ENCODE results near the gene GPLD1. TPM values are rescaled to one million over a fixed set of nuclear protein-coding genes. Genes with fewer than 3 reads are reported as not detected.
"Not testable (repeated sequence)": the region's sequence is repeated elsewhere in the genome, so short reads cannot be mapped to it uniquely, and the experiment has no call there.

The GPLD1 gene
- total RNA-seq, 2 experiments from 2014 or later, result 0.52 to 0.74 TPM

GRCh38 chr6:24428615-24429014, 60.8 kb downstream of the GPLD1 start:
- Mint-ChIP-seq H3K27me3 (ENCODE audit: low read depth) (no peaks in the 10 kb centered on the region), H3K27ac (no peak overlapping the region), H3K4me1 (ENCODE audit: low read depth) (no peaks in the 10 kb centered on the region), H3K36me3 (ENCODE audit: low read depth) (peaks cover 2% of the 10 kb centered on the region), H3K4me3 (no peak overlapping the region), H3K9me3 (no peaks in the 10 kb centered on the region)
- intact Hi-C loops (cut with micrococcal nuclease), result no loop called here
- DNase-seq, result no peak
- CTCF ChIA-PET, result interaction anchor here (2.5 to 3.8 kb wide), 2 partner anchors 12 to 94 kb away, joined by 10 to 21 read pairs; no protein-coding TSS in a partner anchor

- DNase-seq, result no peak
- no peaks in the 10 kb centered on the region for H3K27me3 Mint-ChIP-seq (ENCODE audit: low read depth)
- H3K36me3 Mint-ChIP-seq (ENCODE audit: low read depth), result peaks cover 2% of the 10 kb centered on the region
- intact Hi-C loops (cut with micrococcal nuclease), result no loop called here
- CTCF ChIA-PET, result interaction anchor here (0.6 kb wide), 1 partner anchor 11 kb away, joined by 3 read pairs; no protein-coding TSS in a partner anchor
- no peaks in the 10 kb centered on the region for H3K4me1 Mint-ChIP-seq (ENCODE audit: low read depth)
- H3K27ac Mint-ChIP-seq, result no peak overlapping the region
- H3K9me3 Mint-ChIP-seq, result no peaks in the 10 kb centered on the region
- no peak overlapping the region for H3K4me3 Mint-ChIP-seq
Measured at GRCh38 chr6:24426729-24427446, 62.5 kb downstream of the GPLD1 start.

- intact Hi-C loops (cut with micrococcal nuclease), result no loop called here
- no peak for DNase-seq
- Mint-ChIP-seq H3K4me3 (no peak overlapping the region), H3K4me1 (ENCODE audit: low read depth) (no peaks in the 10 kb centered on the region), H3K36me3 (ENCODE audit: low read depth) (peaks cover 8% of the 10 kb centered on the region), H3K27ac (no peak overlapping the region), H3K27me3 (ENCODE audit: low read depth) (no peaks in the 10 kb centered on the region), H3K9me3 (no peaks in the 10 kb centered on the region)
- CTCF ChIA-PET, result interaction anchor here (0.7 kb wide), 1 partner anchor 16 kb away, joined by 4 read pairs; no protein-coding TSS in a partner anchor
Measured at GRCh38 chr6:24425091-24425490, 64.3 kb downstream of the GPLD1 start.

DNA sequence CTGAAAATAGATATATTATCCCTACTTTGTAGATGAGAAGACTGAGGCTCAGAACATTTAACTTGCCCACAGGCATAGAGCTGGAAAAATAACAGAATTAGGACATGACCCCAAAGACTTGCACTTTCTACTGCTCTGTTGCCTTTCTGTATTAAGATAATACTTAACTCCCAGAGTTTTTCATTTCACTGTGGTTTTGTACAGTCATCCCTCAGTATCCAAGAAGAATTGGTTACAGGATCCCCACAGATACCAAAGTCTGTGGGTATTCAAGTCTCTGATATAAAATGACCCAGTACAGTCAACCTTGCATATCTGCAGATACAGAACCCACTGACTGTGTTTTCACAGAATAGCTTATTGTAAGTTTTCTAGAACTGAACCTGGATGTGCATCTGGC, 69.9 kb downstream of the GPLD1 start:
- H3K4me1 Mint-ChIP-seq (ENCODE audit: low read depth), result no peaks in the 10 kb centered on the region
- no peaks in the 10 kb centered on the region for H3K27me3 Mint-ChIP-seq (ENCODE audit: low read depth)
- CTCF ChIA-PET, result no interaction called here
- H3K4me3 Mint-ChIP-seq, result no peak overlapping the region
- DNase-seq, result no peak
- no peaks in the 10 kb centered on the region for H3K9me3 Mint-ChIP-seq
- peaks cover 8% of the 10 kb centered on the region for H3K36me3 Mint-ChIP-seq (ENCODE audit: low read depth)
- H3K27ac Mint-ChIP-seq, result no peak overlapping the region
- intact Hi-C loops (cut with micrococcal nuclease), result no loop called here

GRCh38 chr6:24415753-24416152, 73.6 kb downstream of the GPLD1 start:
- Mint-ChIP-seq H3K27ac (no peak overlapping the region), H3K9me3 (no peaks in the 10 kb centered on the region), H3K4me1 (ENCODE audit: low read depth) (no peaks in the 10 kb centered on the region), H3K27me3 (ENCODE audit: low read depth) (no peaks in the 10 kb centered on the region), H3K4me3 (no peak overlapping the region), H3K36me3 (ENCODE audit: low read depth) (peaks cover 10% of the 10 kb centered on the region)
- no peak for DNase-seq
- CTCF ChIA-PET, result interaction anchor here (0.6 kb wide), 1 partner anchor 42 kb away, joined by 3 read pairs; no protein-coding TSS in a partner anchor
- intact Hi-C loops (cut with micrococcal nuclease), result no loop called here

DNA sequence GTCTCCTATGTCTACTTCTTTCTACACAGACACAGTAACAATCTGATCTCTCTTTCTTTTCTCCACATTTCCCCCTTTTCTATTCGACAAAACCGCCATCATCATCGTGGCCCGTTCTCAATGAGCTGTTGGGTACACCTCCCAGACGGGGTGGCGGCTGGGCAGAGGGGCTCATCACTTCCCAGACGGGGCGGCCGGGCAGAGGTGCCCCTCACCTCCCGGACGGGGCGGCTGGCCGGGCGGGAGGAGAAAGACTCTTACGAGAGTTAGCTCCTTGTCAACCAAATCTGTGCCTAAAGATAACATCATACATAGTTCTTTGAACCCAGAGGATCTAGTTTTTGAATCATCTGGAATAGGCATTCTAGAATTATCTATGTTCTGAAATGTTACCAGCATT, 74.8 kb downstream of the GPLD1 start:
- DNase-seq; H3K27me3 Mint-ChIP-seq (ENCODE audit: low read depth); H3K9me3 Mint-ChIP-seq; H3K4me1 Mint-ChIP-seq (ENCODE audit: low read depth); CTCF ChIA-PET; intact Hi-C loops (cut with micrococcal nuclease); H3K27ac Mint-ChIP-seq; H3K4me3 Mint-ChIP-seq; H3K36me3 Mint-ChIP-seq (ENCODE audit: low read depth): not testable (repeated sequence)

DNA sequence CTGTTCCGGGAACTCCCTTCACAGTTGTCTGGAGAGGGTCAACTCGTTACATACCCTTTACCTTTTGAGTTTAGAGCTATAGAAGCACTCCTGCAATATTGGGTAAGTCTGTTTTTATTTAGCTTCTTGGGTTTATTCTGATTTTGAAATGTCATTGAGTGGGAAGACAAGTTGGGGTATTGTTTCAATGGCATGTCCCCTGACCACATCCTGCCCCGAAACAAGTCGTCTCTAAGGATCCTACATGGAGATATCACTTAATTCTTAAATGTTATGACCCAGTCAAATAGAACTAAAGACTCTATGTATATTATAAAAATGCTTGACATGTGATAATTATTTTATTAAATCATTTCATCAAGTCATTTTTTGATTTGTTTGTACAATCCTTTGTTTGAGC, 77.1 kb downstream of the GPLD1 start:
- CTCF ChIA-PET, result no interaction called here
- no peak overlapping the region for H3K4me3 Mint-ChIP-seq
- H3K27me3 Mint-ChIP-seq (ENCODE audit: low read depth), result no peaks in the 10 kb centered on the region
- no peak for DNase-seq
- H3K4me1 Mint-ChIP-seq (ENCODE audit: low read depth), result peaks cover 9% of the 10 kb centered on the region
- no peaks in the 10 kb centered on the region for H3K9me3 Mint-ChIP-seq
- H3K36me3 Mint-ChIP-seq (ENCODE audit: low read depth), result peaks cover 8% of the 10 kb centered on the region
- H3K27ac Mint-ChIP-seq, result no peak overlapping the region
- intact Hi-C loops (cut with micrococcal nuclease), result no loop called here

DNA sequence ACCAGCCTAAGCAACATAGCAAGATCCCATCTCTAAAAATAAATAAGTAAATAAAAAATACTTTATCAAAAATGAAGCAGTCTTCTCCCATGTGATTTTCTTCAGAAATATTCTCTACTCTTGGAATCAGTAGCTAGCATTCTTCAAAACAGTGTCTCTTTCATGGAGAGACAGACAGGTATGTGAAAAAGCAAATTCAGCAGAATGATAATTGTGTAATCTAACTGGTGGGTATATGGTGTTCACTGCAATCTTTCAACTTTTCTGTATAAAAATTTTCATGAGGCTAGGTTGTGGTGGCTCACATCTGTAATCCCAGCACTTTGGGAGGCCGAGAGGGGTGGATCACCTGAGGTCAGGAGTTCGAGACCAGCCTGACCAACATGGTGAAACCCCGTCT, 78.8 kb downstream of the GPLD1 start:
- intact Hi-C loops (cut with micrococcal nuclease), result no loop called here
- Mint-ChIP-seq H3K27ac (no peak overlapping the region), H3K27me3 (ENCODE audit: low read depth) (no peaks in the 10 kb centered on the region), H3K36me3 (ENCODE audit: low read depth) (peaks cover 8% of the 10 kb centered on the region), H3K4me1 (ENCODE audit: low read depth) (peaks cover 9% of the 10 kb centered on the region), H3K9me3 (no peaks in the 10 kb centered on the region), H3K4me3 (no peak overlapping the region)
- CTCF ChIA-PET, result interaction anchor here (1.2 kb wide), 1 partner anchor 20 kb away, joined by 3 read pairs; no protein-coding TSS in a partner anchor
- no peak for DNase-seq

GRCh38 chr6:24408719-24409410, 80.5 kb downstream of the GPLD1 start:
- Mint-ChIP-seq H3K36me3 (ENCODE audit: low read depth) (peaks cover 10% of the 10 kb centered on the region), H3K27me3 (ENCODE audit: low read depth) (no peaks in the 10 kb centered on the region), H3K27ac (no peak overlapping the region), H3K9me3 (no peaks in the 10 kb centered on the region), H3K4me3 (no peak overlapping the region), H3K4me1 (ENCODE audit: low read depth) (peaks cover 23% of the 10 kb centered on the region)
- CTCF ChIA-PET, result interaction anchor here (0.6 kb wide), 1 partner anchor 162 kb away, joined by 3 read pairs; no protein-coding TSS in a partner anchor
- intact Hi-C loops (cut with micrococcal nuclease), result loop anchor here (10.0 kb wide), 1 partner anchor 366 kb away; the partner anchor contains the start of gene GMNN
- no peak for DNase-seq

GRCh38 chr6:24405262-24405661, 84.1 kb downstream of the GPLD1 start:
- DNase-seq, result no peak
- Mint-ChIP-seq H3K4me1 (ENCODE audit: low read depth) (peaks cover 36% of the 10 kb centered on the region), H3K27me3 (ENCODE audit: low read depth) (no peaks in the 10 kb centered on the region), H3K4me3 (no peak overlapping the region), H3K9me3 (no peaks in the 10 kb centered on the region), H3K36me3 (ENCODE audit: low read depth) (peaks cover 2% of the 10 kb centered on the region), H3K27ac (no peak overlapping the region)
- intact Hi-C loops (cut with micrococcal nuclease), result loop anchor here (10.0 kb wide), 1 partner anchor 370 kb away; the partner anchor contains the start of gene GMNN
- CTCF ChIA-PET, result interaction anchor here (0.7 kb wide), 1 partner anchor 122 kb away, joined by 4 read pairs; no protein-coding TSS in a partner anchor

DNA sequence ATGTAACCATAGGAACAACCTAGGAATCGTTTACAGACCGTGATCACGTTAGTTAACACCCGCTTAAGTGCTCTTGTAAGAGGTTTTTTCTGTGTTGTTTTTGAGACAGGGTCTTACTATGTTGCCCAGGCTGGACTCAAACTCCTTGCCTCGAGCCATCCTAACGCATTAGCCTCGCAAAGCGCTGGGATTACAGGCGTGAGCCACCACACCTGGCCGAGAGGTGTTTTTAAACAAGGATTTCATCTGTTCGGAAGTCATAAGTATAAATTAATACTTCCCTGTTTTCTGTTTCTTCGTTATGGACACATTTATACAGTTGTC, 85.9 kb downstream of the GPLD1 start:
- Mint-ChIP-seq H3K9me3 (no peaks in the 10 kb centered on the region), H3K4me1 (ENCODE audit: low read depth) (peaks cover 30% of the 10 kb centered on the region), H3K4me3 (peak overlapping the region; percentile 86), H3K27ac (peak overlapping the region; percentile 21), H3K36me3 (ENCODE audit: low read depth) (peaks cover 2% of the 10 kb centered on the region), H3K27me3 (ENCODE audit: low read depth) (peaks cover 7% of the 10 kb centered on the region)
- CTCF ChIA-PET, result no interaction called here
- no peak for DNase-seq
- intact Hi-C loops (cut with micrococcal nuclease), result loop anchor here (1.0 to 10.0 kb wide), 4 partner anchors 91 to 371 kb away; partner anchors contain the start of genes ACOT13, ALDH5A1, GMNN and TDP2

DNA sequence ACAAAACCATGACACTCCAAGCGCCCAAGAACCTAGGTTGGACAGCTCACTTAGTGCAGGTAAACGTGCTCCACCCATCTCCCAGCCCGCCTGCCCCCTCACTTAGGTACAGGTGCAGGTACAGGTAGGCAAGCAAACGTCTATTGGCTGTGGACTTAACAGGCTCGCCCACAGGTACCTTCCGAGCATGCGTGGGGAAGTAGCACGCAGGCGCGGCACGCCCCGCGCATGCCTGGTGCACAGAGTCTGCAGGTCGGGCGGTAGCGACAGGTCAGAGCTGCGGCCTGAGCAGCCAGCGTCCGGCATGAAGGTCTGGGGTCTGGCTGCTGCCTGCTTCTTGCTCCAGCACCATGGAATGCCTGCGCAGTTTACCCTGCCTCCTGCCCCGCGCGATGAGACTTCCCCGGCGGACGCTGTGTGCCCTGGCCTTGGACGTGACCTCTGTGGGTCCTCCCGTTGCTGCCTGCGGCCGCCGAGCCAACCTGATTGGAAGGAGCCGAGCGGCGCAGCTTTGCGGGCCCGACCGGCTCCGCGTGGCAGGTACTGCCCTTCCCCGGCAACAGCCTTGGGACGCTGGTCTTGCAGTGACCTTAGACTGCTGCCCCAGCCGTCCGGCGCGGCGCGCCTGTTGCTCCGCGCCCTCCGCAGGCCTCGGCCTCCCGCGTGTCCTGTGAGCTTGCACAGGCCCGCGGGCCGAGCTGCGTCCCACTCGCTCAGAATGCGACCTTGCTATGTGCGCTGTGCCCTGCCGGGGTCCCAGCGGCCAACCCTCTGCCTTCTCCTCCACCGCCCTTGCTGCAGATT, 86.5 kb downstream of the GPLD1 start, which contains the start of gene MRS2:
Gene MRS2 (plus strand): TSS at position 240 of the 804 bp plus-strand sequence. CDS start 111 bp downstream, at position 351.
- peaks cover 2% of the 10 kb centered on the region for H3K36me3 Mint-ChIP-seq (ENCODE audit: low read depth)
- peaks cover 9% of the 10 kb centered on the region for H3K27me3 Mint-ChIP-seq (ENCODE audit: low read depth)
- H3K4me3 Mint-ChIP-seq, result peak within 1 kb of the TSS; percentile 86
- peaks cover 30% of the 10 kb centered on the region for H3K4me1 Mint-ChIP-seq (ENCODE audit: low read depth)
- peak; percentile 76 for DNase-seq
- H3K9me3 Mint-ChIP-seq, result no peaks in the 10 kb centered on the region
- H3K27ac Mint-ChIP-seq, result peak within 1 kb of the TSS; percentile 36
- intact Hi-C loops (cut with micrococcal nuclease), result loop anchor here (1.0 to 10.0 kb wide), 5 partner anchors 43 to 372 kb away; partner anchors contain the start of genes ACOT13, ALDH5A1, GMNN and TDP2
- CTCF ChIA-PET, result interaction anchor here (0.6 to 1.2 kb wide), 4 partner anchors 14 to 409 kb away, joined by 3 to 5 read pairs (median 3); no protein-coding TSS in a partner anchor

Data from activated naive CD4-positive, alpha-beta T cell treated with anti-CD3 and anti-CD28 coated beads for 36 hours (primary cell).